ENCODE measurements around the gene CLK3. TPM values are rescaled to one million over a fixed set of nuclear protein-coding genes. Genes with fewer than 3 reads are reported as not detected.
"Not testable (repeated sequence)": the region's sequence is repeated elsewhere in the genome, so short reads cannot be mapped to it uniquely, and the experiment has no call there.

CLK3 gene
- polyA plus RNA-seq, 6 donors from 2014 or later = 53.1 to 118 (median 61.9) TPM

DNA sequence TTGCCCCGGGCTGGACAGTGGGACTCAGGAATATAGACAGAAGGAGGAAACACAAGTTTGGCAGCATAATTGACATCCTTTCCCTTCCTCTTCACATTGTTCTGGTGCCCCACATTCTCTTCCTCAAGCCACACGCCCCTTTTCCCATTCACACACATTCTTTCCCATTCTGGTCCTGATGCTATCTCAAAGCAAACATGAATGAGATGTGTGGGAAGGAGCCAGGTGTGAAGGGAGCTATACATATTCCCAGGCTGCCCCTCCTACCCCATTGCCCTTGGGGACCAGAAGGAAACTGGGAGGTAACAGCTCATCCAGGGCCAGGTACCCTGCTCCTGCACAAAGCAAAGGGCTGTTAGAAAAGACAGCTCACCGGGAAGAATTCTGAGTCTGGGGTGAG lies 23.4 kb upstream of the CLK3 start:
- Mint-ChIP-seq H3K4me3 (no peak overlapping the region), H3K4me1 (no peaks in the 10 kb centered on the region), H3K27me3 (no peaks in the 10 kb centered on the region), H3K27ac (no peak overlapping the region), H3K9me3 (no peaks in the 10 kb centered on the region), H3K36me3 (peaks cover 5 to 8% of the 10 kb centered on the region in 2 donors)
- ATAC-seq (ENCODE audit: low read depth in 2 of 2) (no peak), DNase-seq (no peak)

DNA sequence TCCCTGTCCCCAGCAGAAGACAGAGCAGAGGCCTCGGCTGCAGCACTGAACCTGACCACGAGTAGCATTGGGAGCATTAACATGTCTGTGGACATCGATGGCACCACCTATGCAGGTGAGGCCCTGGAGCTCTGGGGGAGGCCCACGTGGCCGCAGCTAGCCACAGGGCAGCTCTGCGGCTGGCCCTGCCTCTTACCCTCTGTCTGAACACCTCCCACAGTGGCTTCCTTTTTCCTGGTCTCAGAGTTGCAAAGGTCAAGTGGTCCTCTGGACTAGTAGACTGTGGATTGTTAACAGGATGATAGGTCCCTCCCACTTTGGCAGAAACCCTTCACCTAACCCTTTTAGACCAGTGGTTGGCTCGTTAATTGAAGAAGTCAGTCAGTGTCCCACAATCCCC lies 22.5 kb upstream of the CLK3 start:
- no peak overlapping the region for H3K4me3 Mint-ChIP-seq
- H3K27me3 Mint-ChIP-seq = no peaks in the 10 kb centered on the region
- H3K36me3 Mint-ChIP-seq = peaks cover 5 to 8% of the 10 kb centered on the region in 2 donors
- DNase-seq (no peak), ATAC-seq (ENCODE audit: low read depth in 2 of 2) (no peak)
- peak overlapping the region in 1 of 6 donors; percentile 69 for H3K27ac Mint-ChIP-seq
- H3K9me3 Mint-ChIP-seq = no peaks in the 10 kb centered on the region
- peaks cover 4 to 8% (median 4%) of the 10 kb centered on the region in 3 donors for H3K4me1 Mint-ChIP-seq

DNA sequence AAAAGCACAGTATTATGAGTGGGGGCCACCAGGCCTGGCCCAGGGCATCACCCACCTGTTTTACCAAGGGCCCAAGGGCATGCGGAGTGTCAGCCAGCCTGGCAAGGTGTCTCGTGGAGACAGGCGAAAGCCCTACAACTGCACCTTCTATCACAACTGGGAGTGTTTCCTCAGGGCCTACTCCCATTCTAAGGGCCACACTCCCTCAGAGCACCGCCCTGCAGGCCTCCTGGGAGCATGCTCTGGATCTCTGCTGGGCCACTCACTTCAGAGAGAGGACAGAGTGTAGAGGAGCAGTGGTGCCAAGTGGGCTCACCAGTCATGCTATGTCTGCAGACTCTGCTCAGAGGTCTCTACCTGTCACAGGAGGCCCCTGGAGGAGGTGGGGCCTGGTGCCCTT lies 21.2 kb upstream of the CLK3 start:
- ATAC-seq (ENCODE audit: low read depth in 2 of 2) (no peak), DNase-seq (no peak)
- Mint-ChIP-seq H3K9me3 (no peaks in the 10 kb centered on the region), H3K36me3 (peaks cover 5 to 8% of the 10 kb centered on the region in 2 donors), H3K4me3 (no peak overlapping the region), H3K27ac (no peak overlapping the region), H3K4me1 (peaks cover 13 to 18% (median 17%) of the 10 kb centered on the region in 3 donors), H3K27me3 (no peaks in the 10 kb centered on the region)

DNA sequence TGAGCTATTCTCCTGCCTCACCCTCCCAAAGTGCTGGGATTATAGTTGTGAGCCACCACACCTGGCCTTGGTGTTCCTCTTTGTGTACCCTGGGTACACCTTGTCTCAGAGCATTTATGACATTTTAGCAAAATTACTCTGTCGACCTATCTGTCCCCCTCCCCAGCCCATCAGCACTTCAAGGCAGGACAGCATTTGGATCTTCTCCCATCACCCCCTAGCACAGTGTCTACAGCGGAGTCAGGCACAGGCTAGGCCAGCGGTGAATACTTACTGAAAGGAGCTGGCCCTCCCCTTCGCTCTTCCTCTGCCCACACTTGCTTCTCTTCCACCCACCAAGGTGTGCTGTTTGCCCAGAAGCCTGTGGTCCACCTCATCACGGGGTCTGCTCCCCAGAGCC lies 20.4 kb upstream of the CLK3 start:
- Mint-ChIP-seq H3K27ac (peak overlapping the region in 1 of 6 donors; percentile 41), H3K9me3 (no peaks in the 10 kb centered on the region), H3K36me3 (peaks cover 0 to 5% of the 10 kb centered on the region in 2 donors), H3K4me3 (no peak overlapping the region), H3K4me1 (peaks cover 14 to 19% (median 18%) of the 10 kb centered on the region in 3 donors), H3K27me3 (no peaks in the 10 kb centered on the region)
- ATAC-seq (ENCODE audit: low read depth in 2 of 2) = no peak
- DNase-seq = no peak

DNA sequence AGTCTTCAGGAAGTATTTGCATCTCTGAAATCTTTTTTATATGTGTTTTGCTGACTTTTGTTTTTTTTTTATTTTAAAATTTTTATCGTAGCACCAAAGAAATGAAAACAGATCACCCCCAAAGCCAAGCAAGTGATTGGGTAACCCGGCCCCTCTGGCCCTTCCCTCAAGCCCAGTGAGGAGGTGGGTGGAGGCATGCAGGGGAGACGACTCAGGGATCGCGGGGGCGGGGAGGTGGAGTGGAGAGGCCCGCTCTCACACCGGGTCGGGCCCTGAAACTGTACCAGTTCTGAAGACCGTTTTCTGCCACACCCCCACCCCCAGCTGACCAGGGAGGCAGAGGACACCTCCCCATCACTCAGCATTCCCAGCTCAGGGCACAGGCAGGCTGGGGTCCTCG lies 18.9 kb upstream of the CLK3 start:
- H3K4me3 Mint-ChIP-seq; H3K36me3 Mint-ChIP-seq; H3K9me3 Mint-ChIP-seq; H3K27ac Mint-ChIP-seq; DNase-seq; ATAC-seq (ENCODE audit: low read depth in 2 of 2); H3K27me3 Mint-ChIP-seq: not testable (repeated sequence)
- peaks cover 14 to 19% (median 18%) of the 10 kb centered on the region in 3 donors for H3K4me1 Mint-ChIP-seq

DNA sequence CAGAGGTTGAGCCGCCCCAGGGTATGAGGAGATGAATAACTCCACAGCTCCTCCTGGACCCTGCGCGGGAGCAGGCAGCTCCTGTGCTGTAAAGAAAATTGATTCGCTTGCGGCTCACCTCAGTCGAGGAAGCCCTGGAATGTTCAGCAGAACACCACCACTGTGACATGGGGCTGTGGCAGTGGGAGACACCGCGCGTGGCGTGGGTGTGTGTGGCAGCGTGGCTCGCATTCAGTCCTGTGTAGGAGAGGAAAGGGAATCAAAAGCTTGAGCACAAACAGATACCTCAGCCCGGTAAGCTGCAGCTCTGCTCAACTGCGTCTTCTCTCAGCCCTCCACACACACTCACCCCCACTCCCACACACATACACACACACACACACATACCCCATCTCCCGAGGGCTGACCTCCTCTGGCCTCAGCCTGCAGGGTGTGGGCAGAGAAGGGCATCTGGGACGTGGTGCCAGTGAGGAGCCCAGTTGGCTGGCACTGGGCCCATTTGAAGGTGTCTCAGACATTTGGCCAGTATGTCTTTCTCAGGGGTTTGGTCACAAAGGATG lies 18.4 kb upstream of the CLK3 start:
- not testable (repeated sequence) for ATAC-seq (ENCODE audit: low read depth in 2 of 2); H3K27me3 Mint-ChIP-seq; H3K9me3 Mint-ChIP-seq; DNase-seq; H3K36me3 Mint-ChIP-seq
- H3K4me3 Mint-ChIP-seq = peak overlapping the region in 2 of 8 donors; percentile 3 to 100
- H3K4me1 Mint-ChIP-seq = peaks cover 14 to 19% (median 18%) of the 10 kb centered on the region in 3 donors
- H3K27ac Mint-ChIP-seq = peak overlapping the region in 1 of 6 donors; percentile 33

DNA sequence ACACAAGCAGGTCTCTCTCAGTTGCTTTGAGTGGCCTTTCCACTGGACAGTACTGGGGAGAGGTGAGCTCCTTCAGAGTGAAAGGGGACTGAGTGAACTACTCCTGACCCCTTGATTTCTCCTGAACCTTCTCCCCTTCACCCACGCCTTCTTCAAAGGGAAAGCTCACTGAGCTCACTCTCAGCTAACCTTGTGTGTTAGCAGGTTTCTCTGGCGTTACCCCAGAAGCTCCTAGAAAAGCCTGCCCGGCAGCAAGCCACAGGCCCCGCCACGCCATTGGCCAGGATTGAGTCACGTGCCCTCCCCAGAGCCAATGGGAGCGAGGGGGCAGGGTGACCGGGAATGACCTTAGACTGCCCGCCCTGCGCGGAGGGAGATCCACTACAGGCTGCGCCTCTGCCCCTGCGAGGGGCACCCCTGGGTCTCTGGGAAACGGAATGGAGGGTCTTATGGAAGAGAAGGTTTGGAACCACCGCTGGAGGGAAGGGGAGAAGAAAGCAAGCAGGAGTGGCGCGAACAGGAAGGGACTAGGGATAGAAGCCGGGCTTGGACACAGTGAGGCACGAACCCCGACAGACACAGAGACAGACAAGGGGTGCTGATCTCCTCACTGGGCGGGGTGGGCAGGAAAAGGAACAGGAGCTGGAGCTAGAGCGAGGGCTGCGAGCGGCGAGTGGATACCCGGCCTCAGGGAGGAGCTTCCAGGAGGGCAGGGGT lies 17.4 kb upstream of the CLK3 start:
- Mint-ChIP-seq H3K27ac (peak overlapping the region; percentile 78 to 99 (median 96)), H3K36me3 (peaks cover 0 to 4% of the 10 kb centered on the region in 2 donors), H3K4me3 (peak overlapping the region; percentile 86 to 100 (median 98)), H3K27me3 (no peaks in the 10 kb centered on the region), H3K9me3 (no peaks in the 10 kb centered on the region), H3K4me1 (peaks cover 14 to 19% (median 18%) of the 10 kb centered on the region in 3 donors)
- DNase-seq (peak; percentile 83), ATAC-seq (ENCODE audit: low read depth in 2 of 2) (peak; percentile 99)

DNA sequence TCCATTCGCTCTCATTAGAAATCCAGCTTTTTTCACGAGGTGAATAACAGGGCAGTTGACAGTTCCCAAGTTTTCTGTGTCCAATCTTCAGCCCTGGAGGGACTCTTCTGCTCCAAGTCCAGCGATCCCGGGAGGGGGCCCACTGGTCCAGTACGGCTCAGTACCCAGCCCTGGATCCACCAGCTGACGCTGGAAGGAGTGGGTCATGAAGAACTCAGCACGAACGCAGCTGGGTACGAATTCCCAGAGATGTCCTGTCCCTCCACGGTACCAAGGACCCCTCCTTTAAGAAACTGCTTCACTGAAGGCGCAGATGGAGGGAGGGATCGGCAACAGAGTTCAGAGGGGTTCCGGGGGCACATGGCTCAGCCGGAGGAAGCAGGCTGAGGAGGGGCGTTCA lies 16.5 kb upstream of the CLK3 start:
- no peaks in the 10 kb centered on the region for H3K9me3 Mint-ChIP-seq
- DNase-seq = no peak
- H3K4me1 Mint-ChIP-seq = peaks cover 14 to 19% (median 18%) of the 10 kb centered on the region in 3 donors
- H3K27me3 Mint-ChIP-seq = no peaks in the 10 kb centered on the region
- ATAC-seq (ENCODE audit: low read depth in 2 of 2) = no peak
- H3K36me3 Mint-ChIP-seq = no peaks in the 10 kb centered on the region
- H3K4me3 Mint-ChIP-seq = peak overlapping the region; percentile 86 to 100 (median 98)
- peak overlapping the region in 1 of 6 donors; percentile 90 for H3K27ac Mint-ChIP-seq

DNA sequence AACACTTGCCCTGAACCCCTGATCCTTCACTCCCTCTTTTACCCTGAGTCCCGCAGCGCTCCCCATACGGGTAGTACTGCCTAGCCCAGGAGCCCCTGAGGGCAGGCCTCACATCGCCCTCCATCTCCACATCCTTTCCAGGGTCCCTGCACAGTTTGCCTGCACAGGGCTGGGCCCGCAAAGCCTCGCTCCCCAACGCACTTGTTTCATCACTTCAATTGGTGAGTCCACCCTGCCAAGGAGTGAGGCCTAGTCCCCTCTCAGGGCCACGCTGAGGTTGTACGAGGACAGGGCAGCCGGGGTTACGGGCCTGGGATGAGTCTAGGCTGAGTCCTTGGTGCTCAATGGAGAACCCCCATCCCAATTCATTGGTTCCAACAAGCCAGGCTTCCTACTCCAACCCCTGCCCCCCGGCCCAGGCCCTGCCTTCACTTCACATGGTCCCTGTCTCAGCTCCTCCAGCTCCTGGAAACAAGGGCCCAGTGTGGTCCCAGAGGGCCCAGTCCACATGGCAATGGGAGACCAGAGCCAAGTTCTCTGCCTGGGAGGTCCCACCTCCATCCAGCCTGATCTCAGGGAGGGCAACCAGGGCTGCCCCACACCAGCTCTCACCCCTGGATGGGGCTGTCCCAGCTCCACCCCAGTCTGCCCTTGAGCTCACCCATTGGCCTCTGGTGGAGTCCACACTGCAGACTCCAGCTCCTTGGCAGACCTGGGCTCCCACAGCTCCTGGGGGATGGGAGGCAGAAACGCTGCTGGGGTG lies 12.4 kb upstream of the CLK3 start:
- DNase-seq = no peak
- Mint-ChIP-seq H3K27me3 (no peaks in the 10 kb centered on the region), H3K36me3 (no peaks in the 10 kb centered on the region)

DNA sequence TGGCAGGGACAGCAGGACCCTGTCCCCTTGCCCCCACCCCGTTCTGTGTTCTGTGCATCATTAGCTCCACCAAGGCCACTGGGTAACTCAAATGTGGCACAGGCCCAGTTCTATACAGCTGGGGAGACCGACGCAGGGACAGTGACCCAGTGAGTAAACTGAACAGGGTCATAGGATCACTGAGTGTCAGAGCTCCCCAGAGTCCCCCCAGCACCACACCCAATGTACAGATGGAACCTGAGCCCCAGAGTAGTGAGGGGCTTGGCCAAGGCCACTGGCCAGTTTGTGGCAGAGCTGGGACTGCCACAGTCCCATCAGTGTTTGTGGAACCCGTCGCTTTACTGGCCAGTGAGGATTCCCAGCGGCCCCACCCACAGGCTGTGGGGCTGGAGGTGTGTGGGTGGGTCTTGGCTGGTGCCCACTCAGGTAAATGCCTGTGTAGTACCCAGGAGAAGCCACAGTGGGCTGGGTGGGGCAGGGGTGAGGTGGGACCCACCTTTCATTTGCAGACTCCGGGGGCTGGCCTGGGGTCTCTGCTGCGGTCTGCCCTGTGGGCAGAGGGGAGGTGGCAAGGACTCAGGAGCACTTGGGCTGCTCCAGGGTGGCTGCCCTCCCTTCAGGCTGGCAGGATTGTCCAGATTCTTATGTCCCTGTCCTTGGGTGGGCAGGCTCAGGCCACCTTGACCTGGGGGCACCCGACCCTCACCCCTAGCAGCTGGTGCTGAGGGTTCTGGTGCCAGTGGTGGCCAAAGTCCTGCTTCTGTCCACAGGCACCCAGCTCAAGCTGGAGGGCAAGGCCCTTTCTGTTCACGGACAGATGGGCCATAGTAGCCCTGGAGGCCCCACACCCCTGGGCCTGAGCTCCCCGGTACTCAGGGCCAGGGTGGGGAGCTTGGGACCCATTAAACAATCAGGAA lies 11.6 kb upstream of the CLK3 start:
- no peak overlapping the region for H3K4me3 Mint-ChIP-seq
- no peak overlapping the region for H3K27ac Mint-ChIP-seq
- DNase-seq (no peak), ATAC-seq (ENCODE audit: low read depth in 2 of 2) (no peak)
- no peaks in the 10 kb centered on the region for H3K36me3 Mint-ChIP-seq
- no peaks in the 10 kb centered on the region for H3K27me3 Mint-ChIP-seq
- H3K4me1 Mint-ChIP-seq = peaks cover under 1 to 7% (median 4%) of the 10 kb centered on the region in 3 donors
- no peaks in the 10 kb centered on the region for H3K9me3 Mint-ChIP-seq

More for the DNA sequence above, 12.4 kb upstream of the CLK3 start:
- Mint-ChIP-seq H3K4me3 (no peak overlapping the region), H3K27ac (peak overlapping the region in 2 of 6 donors; percentile 47 to 67), H3K4me1 (peaks cover 9 to 15% (median 9%) of the 10 kb centered on the region in 3 donors), H3K9me3 (no peaks in the 10 kb centered on the region)
- no peak for ATAC-seq (ENCODE audit: low read depth in 2 of 2)

DNA sequence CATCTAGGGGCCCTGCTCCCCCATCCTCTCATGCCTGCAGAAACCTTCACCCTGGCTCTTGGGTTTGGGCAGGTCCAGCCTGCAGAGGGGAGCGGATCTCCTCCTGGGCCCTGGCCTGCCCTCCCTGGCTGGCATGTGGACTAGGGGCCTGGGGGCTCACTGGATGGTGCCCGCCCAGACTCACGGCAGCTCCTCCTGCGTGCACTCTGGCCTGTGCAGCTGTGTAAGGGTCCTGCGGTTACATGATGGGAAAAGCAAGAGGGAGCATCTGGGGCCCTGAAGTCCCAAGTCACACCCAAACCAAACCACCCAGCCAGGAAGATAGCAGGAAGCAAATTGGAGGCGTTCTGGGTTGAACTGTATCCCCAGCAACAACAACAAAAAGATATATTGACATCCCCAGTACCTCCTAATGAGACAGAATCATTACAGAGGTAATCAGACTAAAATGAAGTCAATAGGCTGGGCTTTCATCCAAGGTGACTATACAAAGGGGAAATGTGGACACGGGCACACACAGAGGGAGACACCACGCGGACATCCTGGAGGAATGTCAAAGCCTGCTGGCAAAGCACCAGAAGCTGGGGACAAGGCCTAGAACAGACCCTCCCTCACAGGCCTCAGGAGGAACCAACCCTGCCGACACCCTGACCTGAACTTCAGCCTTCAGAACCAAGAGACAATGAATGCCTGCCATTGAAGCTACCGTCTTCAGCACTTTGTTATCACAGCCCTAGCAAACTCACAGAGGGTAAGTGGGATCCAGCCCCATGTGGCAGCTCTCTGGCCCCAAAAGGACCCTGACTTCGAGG lies 10.4 kb upstream of the CLK3 start:
- no peaks in the 10 kb centered on the region for H3K36me3 Mint-ChIP-seq
- ATAC-seq (ENCODE audit: low read depth in 2 of 2) (no peak), DNase-seq (no peak)
- no peak overlapping the region for H3K27ac Mint-ChIP-seq
- H3K9me3 Mint-ChIP-seq = no peaks in the 10 kb centered on the region
- H3K4me3 Mint-ChIP-seq = peak overlapping the region in 1 of 8 donors; percentile 3
- no peaks in the 10 kb centered on the region for H3K27me3 Mint-ChIP-seq
- no peaks in the 10 kb centered on the region for H3K4me1 Mint-ChIP-seq

DNA sequence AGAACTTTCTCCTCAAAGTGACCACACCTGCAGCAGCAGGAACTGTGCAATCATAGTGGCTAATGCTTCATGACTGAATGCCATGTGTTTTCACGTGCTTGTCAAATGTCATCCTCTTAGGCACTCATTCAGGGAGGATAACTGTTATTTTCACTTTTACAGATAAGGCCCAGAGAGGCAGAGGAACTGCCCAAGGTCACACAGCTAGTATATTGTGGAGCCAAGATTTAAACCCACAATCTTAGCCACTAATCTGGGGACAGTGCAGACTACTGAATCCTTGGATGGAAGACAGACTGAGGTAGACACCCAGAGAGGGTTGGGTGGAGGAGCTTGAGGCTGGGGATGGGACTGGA lies 9.9 kb upstream of the CLK3 start:
- Mint-ChIP-seq H3K36me3 (no peaks in the 10 kb centered on the region), H3K27ac (no peak overlapping the region), H3K4me3 (peak overlapping the region in 1 of 8 donors; percentile 3), H3K27me3 (no peaks in the 10 kb centered on the region), H3K9me3 (no peaks in the 10 kb centered on the region), H3K4me1 (no peaks in the 10 kb centered on the region)
- DNase-seq = no peak
- no peak for ATAC-seq (ENCODE audit: low read depth in 2 of 2)
